Stomach smooth muscle (tissue), 2 donors: Measurements from ENCODE around the gene C2CD2.

Experiments used
- H3K27ac ChIP-seq: one replicate; pipeline ENCODE4 v1.7.0; 2013; ENCODE audit warnings: mild to moderate bottlenecking, low read length, inconsistent platforms
- H3K27me3 ChIP-seq, 2 donors: one replicate each; pipeline ENCODE4 v1.7.0; 2013; ENCODE audit warnings: low read length in 2 of 2; ENCODE audit not compliant: insufficient read depth in 2 of 2, control insufficient read depth in 1 of 2
- H3K36me3 ChIP-seq, 2 donors: one replicate each; pipeline ENCODE4 v1.7.0; 2013; ENCODE audit warnings: low read length in 2 of 2; ENCODE audit not compliant: control insufficient read depth in 2 of 2, insufficient read depth in 2 of 2
- H3K4me1 ChIP-seq: one replicate; pipeline ENCODE4 v1.7.0; 2013; ENCODE audit warnings: low read length; ENCODE audit not compliant: control insufficient read depth, insufficient read depth
- H3K4me3 ChIP-seq, 2 donors: one replicate each; pipeline ENCODE4 v1.7.0; 2013; ENCODE audit warnings: low read length in 2 of 2
- H3K9ac ChIP-seq, 2 donors: one replicate each; pipeline ENCODE4 v1.7.0; 2013; ENCODE audit warnings: low read length in 2 of 2, mild to moderate bottlenecking in 1 of 2
- H3K9me3 ChIP-seq, 2 donors: one replicate each; pipeline ENCODE4 v1.7.0; 2013; ENCODE audit warnings: low read length in 2 of 2; ENCODE audit not compliant: control insufficient read depth in 2 of 2
- donor health status: healthy.
- donor health status: Pancreatic carcinoma.

Gene C2CD2

GRCh38 chr21:41974752-41975053, 20.9 kb upstream of the C2CD2 start:
- no peaks in the 10 kb centered on the region for H3K4me1 ChIP-seq
- H3K36me3 ChIP-seq = no peaks in the 10 kb centered on the region
- H3K9me3 ChIP-seq = peaks cover 0 to 4% of the 10 kb centered on the region in 2 donors
- no peak overlapping the region for H3K4me3 ChIP-seq
- peaks cover 0 to 2% of the 10 kb centered on the region in 2 donors for H3K27me3 ChIP-seq
- H3K27ac ChIP-seq = no peak overlapping the region
- H3K9ac ChIP-seq = no peak overlapping the region

- Histone ChIP-seq H3K9me3 (no peaks in the 10 kb centered on the region), H3K36me3 (no peaks in the 10 kb centered on the region), H3K9ac (no peak overlapping the region), H3K27me3 (peaks cover 0 to 2% of the 10 kb centered on the region in 2 donors), H3K4me3 (no peak overlapping the region), H3K27ac (no peak overlapping the region), H3K4me1 (no peaks in the 10 kb centered on the region)
Observed at GRCh38 chr21:41973861-41974751, 20.3 kb upstream of the C2CD2 start.

GRCh38 chr21:41973427-41973831, 19.6 kb upstream of the C2CD2 start:
- H3K4me1 ChIP-seq = no peaks in the 10 kb centered on the region
- H3K27me3 ChIP-seq = peaks cover 0 to 2% of the 10 kb centered on the region in 2 donors
- H3K9me3 ChIP-seq = no peaks in the 10 kb centered on the region
- no peaks in the 10 kb centered on the region for H3K36me3 ChIP-seq
- H3K4me3 ChIP-seq = no peak overlapping the region
- no peak overlapping the region for H3K27ac ChIP-seq
- H3K9ac ChIP-seq = no peak overlapping the region

DNA sequence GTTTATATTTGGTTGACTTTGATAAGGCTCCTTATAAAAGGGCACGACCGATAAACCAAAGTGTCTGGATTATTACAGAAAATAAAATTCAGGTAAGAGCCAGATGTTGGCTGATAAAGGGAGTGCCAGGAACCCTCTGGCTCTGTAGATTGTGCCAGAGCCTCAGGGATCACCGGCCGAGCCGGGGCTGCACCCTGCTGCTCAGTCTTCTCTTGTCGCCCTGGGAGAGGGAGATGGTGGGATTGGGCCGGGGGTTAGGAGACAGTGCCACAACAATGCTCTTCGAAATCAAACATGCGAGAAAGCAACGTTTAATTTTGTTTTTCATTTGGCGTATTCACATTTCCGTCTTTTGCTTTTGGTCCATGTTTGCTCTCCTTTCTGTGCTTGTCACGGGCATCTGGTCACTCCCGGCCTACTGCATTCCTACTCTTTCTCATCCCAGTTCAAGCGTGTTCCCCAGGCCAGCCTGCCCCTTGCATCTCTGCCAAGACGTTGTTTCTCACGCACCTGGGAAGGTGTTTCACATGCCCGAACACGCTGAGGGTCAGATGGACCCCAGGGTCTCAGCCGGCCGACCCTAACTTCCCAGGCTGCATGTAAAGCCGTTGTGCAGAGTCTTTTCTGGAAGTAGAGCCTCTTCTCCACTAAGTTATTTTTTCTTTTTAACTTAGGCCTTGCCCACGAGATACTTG, 18.8 kb upstream of the C2CD2 start:
- Histone ChIP-seq H3K4me3 (no peak overlapping the region), H3K4me1 (no peaks in the 10 kb centered on the region), H3K9me3 (no peaks in the 10 kb centered on the region), H3K27ac (no peak overlapping the region), H3K36me3 (no peaks in the 10 kb centered on the region), H3K27me3 (peaks cover 0 to 5% of the 10 kb centered on the region in 2 donors), H3K9ac (no peak overlapping the region)

GRCh38 chr21:41971891-41972290, 18.1 kb upstream of the C2CD2 start:
- Histone ChIP-seq H3K4me1 (no peaks in the 10 kb centered on the region), H3K36me3 (no peaks in the 10 kb centered on the region), H3K27me3 (peaks cover 0 to 5% of the 10 kb centered on the region in 2 donors), H3K9ac (no peak overlapping the region), H3K4me3 (no peak overlapping the region), H3K27ac (no peak overlapping the region), H3K9me3 (no peaks in the 10 kb centered on the region)

DNA sequence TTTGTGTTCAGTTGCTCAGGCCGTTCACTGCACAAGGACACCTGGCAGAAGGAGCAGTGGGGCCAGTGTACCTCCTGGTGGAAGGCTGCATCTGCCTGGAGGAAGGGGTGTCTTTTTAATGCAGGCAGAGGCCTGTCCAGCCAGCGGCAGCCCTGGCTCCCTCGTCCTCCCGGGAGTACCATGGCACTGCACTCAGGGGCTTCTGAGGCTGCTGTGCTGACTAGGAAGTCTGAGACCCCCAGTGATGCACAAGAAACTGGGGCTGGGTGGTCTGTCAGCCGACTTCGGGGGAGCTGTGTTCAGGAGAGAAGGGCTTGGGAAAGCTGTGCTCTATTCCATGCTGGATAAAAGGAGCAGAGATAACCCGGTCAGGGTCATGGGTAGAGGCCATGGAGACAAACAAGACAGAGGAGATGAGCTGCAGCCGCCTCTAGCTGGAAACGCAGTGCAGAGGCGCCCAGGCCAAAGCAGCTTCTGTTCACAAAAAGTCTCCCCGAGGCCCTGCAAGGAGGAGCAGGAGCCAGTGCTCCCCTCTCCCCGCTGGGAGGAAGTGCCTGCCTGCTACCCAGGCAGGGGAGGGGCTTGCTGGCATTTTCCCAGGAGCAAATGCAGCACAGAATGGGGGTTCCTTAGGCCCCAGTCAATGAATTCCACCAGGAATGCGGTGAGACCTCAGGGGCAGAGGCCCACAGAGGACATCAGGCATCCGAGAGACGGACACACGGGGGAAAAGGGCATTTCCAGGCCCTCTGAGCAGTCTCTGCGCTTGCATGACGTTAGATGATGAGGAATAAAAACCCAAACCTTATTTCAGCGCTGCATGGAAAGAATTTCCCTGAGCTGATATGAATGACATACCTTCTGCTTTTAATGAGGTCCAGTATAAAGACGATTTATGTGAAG, 17.2 kb upstream of the C2CD2 start:
- Histone ChIP-seq H3K36me3 (no peaks in the 10 kb centered on the region), H3K4me3 (no peak overlapping the region), H3K27me3 (peaks cover 0 to 5% of the 10 kb centered on the region in 2 donors), H3K4me1 (no peaks in the 10 kb centered on the region), H3K27ac (no peak overlapping the region), H3K9me3 (no peaks in the 10 kb centered on the region), H3K9ac (no peak overlapping the region)

DNA sequence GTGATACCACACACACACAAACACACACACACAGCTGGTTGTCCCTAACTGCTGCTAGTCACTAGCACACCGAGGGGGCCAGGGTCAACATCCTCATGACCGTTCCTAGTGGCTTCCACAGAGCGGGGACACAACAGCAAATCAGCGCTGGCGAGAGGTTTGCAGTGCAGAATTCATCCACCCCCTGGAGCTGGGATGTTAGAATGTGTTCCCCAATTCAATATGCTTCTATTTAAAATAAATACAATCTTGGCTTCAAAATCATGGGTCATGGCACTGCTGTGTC, 16.2 kb upstream of the C2CD2 start:
- H3K9ac ChIP-seq = no peak overlapping the region
- no peak overlapping the region for H3K27ac ChIP-seq
- H3K4me1 ChIP-seq = no peaks in the 10 kb centered on the region

DNA sequence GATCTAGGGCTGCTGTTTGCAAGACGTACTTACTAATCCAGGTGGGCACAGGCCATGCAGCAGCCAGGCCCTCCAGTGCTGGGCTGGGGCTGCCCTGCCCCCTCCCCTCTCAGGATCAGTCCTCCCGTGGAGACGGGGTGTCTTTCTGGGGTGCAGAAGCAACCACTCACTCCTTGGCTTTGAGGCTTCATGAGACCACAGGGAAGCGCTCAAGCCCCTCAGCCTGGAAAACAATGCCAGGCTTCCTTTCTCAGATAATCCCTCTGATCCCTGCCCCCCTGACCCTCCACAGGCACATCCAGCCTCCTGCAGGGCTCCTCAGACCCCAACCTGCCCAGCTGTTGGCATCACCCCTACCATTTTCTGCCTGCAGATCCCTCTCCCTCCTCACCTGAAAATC, 13.9 kb upstream of the C2CD2 start:
- no peaks in the 10 kb centered on the region for H3K4me1 ChIP-seq
- H3K9ac ChIP-seq = no peak overlapping the region
- H3K27me3 ChIP-seq = peaks cover 0 to 5% of the 10 kb centered on the region in 2 donors
- H3K9me3 ChIP-seq = no peaks in the 10 kb centered on the region
- H3K4me3 ChIP-seq = no peak overlapping the region
- H3K27ac ChIP-seq = no peak overlapping the region
- no peaks in the 10 kb centered on the region for H3K36me3 ChIP-seq

More for the DNA sequence above, 16.2 kb upstream of the C2CD2 start:
- no peaks in the 10 kb centered on the region for H3K9me3 ChIP-seq
- no peaks in the 10 kb centered on the region for H3K36me3 ChIP-seq
- no peak overlapping the region for H3K4me3 ChIP-seq
- peaks cover 0 to 5% of the 10 kb centered on the region in 2 donors for H3K27me3 ChIP-seq

GRCh38 chr21:41966872-41967621, 13.2 kb upstream of the C2CD2 start:
- Histone ChIP-seq H3K4me3 (no peak overlapping the region), H3K9ac (no peak overlapping the region), H3K27ac (no peak overlapping the region), H3K9me3 (no peaks in the 10 kb centered on the region), H3K27me3 (peaks cover 0 to 5% of the 10 kb centered on the region in 2 donors), H3K36me3 (no peaks in the 10 kb centered on the region), H3K4me1 (no peaks in the 10 kb centered on the region)
